GM19372 (cell line): ENCODE data around the gene LEFTY1.
"Not testable (repeated sequence)": the region's sequence is repeated elsewhere in the genome, so short reads cannot be mapped to it uniquely, and the experiment has no call there.

Source experiments
- ATAC-seq: cut with Tn5 transposase; IDR thresholded peaks from one replicate; pipeline ENCODE4 v1.9.1; 2021; ENCODE audit warnings: mild to moderate bottlenecking, low read depth, moderate library complexity; ENCODE audit not compliant: unreplicated experiment

The LEFTY1 gene

GRCh38 chr1:225851805-225852204 is 37.1 kb downstream of the LEFTY1 start:
- no peak for ATAC-seq

GRCh38 chr1:225850370-225850769 is 38.6 kb downstream of the LEFTY1 start:
- no peak for ATAC-seq

- ATAC-seq = no peak
Measured at GRCh38 chr1:225849925-225850324, 39.0 kb downstream of the LEFTY1 start.

- peak; percentile 57 for ATAC-seq
Measured at GRCh38 chr1:225848030-225848955, 40.7 kb downstream of the LEFTY1 start.

- no peak for ATAC-seq
Measured at GRCh38 chr1:225847610-225848009, 41.3 kb downstream of the LEFTY1 start.

- no peak for ATAC-seq
Measured at GRCh38 chr1:225846331-225847310, 42.3 kb downstream of the LEFTY1 start.

GRCh38 chr1:225845571-225846259 is 43.2 kb downstream of the LEFTY1 start:
- no peak for ATAC-seq

GRCh38 chr1:225845097-225845496 is 43.8 kb downstream of the LEFTY1 start:
- no peak for ATAC-seq

GRCh38 chr1:225844236-225845061 is 44.5 kb downstream of the LEFTY1 start:
- ATAC-seq = no peak

- ATAC-seq = no peak
Measured at GRCh38 chr1:225843426-225843795, 45.5 kb downstream of the LEFTY1 start.

GRCh38 chr1:225842788-225843425 is 46.0 kb downstream of the LEFTY1 start:
- no peak for ATAC-seq

GRCh38 chr1:225842074-225842473 is 46.9 kb downstream of the LEFTY1 start:
- ATAC-seq = no peak

GRCh38 chr1:225840713-225841112 is 48.2 kb downstream of the LEFTY1 start:
- ATAC-seq = no peak

- ATAC-seq = no peak
Measured at GRCh38 chr1:225840223-225840610, 48.7 kb downstream of the LEFTY1 start.

- ATAC-seq = no peak
Measured at GRCh38 chr1:225838793-225839192, 50.2 kb downstream of the LEFTY1 start.

- not testable (repeated sequence) for ATAC-seq
Measured at GRCh38 chr1:225836296-225836695, 52.6 kb downstream of the LEFTY1 start.
